ENCODE measurements around the gene TMEM175.

The TMEM175 gene

GRCh38 chr4:958696-959337 is 26.6 kb downstream of the TMEM175 start:
- DNase-seq (ENCODE audit: low read depth), result no peak

- DNase-seq (ENCODE audit: low read depth), result no peak
Measured at GRCh38 chr4:959338-960139, 27.3 kb downstream of the TMEM175 start.

GRCh38 chr4:960140-960635 is 27.9 kb downstream of the TMEM175 start:
- DNase-seq (ENCODE audit: low read depth), result no peak

- DNase-seq (ENCODE audit: low read depth), result no peak
Measured at GRCh38 chr4:960636-961350, 28.5 kb downstream of the TMEM175 start.

- no peak for DNase-seq (ENCODE audit: low read depth)
Measured at GRCh38 chr4:961351-962230, 29.3 kb downstream of the TMEM175 start.

GRCh38 chr4:962231-963208 is 30.3 kb downstream of the TMEM175 start:
- no peak for DNase-seq (ENCODE audit: low read depth)

- no peak for DNase-seq (ENCODE audit: low read depth)
Measured at GRCh38 chr4:963276-964225, 31.3 kb downstream of the TMEM175 start.

GRCh38 chr4:964346-965025 is 32.2 kb downstream of the TMEM175 start:
- DNase-seq (ENCODE audit: low read depth), result no peak

- DNase-seq (ENCODE audit: low read depth), result no peak
Measured at GRCh38 chr4:965048-965765, 32.9 kb downstream of the TMEM175 start.

- DNase-seq (ENCODE audit: low read depth), result no peak
Measured at GRCh38 chr4:965766-966134, 33.5 kb downstream of the TMEM175 start.

GRCh38 chr4:966266-967112 is 34.2 kb downstream of the TMEM175 start:
- DNase-seq (ENCODE audit: low read depth), result no peak

GRCh38 chr4:967113-968104 is 35.1 kb downstream of the TMEM175 start:
- DNase-seq (ENCODE audit: low read depth), result peak; percentile 53

GRCh38 chr4:968221-968620 is 36.0 kb downstream of the TMEM175 start:
- no peak for DNase-seq (ENCODE audit: low read depth)

- DNase-seq (ENCODE audit: low read depth), result no peak
Measured at GRCh38 chr4:968621-969394, 36.5 kb downstream of the TMEM175 start.

- DNase-seq (ENCODE audit: low read depth), result no peak
Measured at GRCh38 chr4:970046-970745, 37.9 kb downstream of the TMEM175 start.

Measured in iris pigment epithelial cell (primary cell).